Fibroblast of lung (primary cell): ENCODE measurements around the gene MYH15.

Experiments
- CTCF ChIP-seq, 2 donors: IDR thresholded peaks in 1 of 2; conservative IDR thresholded peaks in 1 of 2; 1 replicate in 1 of 2; 2 replicates in 1 of 2; pipeline ENCODE4 v1.5.1; 2011 to 2012; ENCODE audit warnings: low read length in 2 of 2, control low read depth in 1 of 2, inconsistent platforms in 1 of 2, low read depth in 1 of 2, mild to moderate bottlenecking in 1 of 2
- EZH2 ChIP-seq: IDR thresholded peaks from 2 replicates; pipeline ENCODE4 v1.5.1; 2012; ENCODE audit warnings: low read length, control low read depth, mild to moderate bottlenecking; ENCODE audit errors: missing control alignments

- TF ChIP-seq CTCF (conservative IDR thresholded peaks at IDR 0.05 in 1 of 2, IDR thresholded peaks at IDR 0.05 in 1 of 2; ENCODE audit: low read depth in 1 of 2, low read length in 2 of 2) (no peak), EZH2 (no peak)
Measured at GRCh38 chr3:108512671-108513070, 2.3 kb upstream of the MYH15 start.
